OCI-M1 (cell line): ENCODE data around the gene SYT7.

Experiments
- DNase-seq: peaks from one replicate; lab custom pipeline; 2025; lab: John Stamatoyannopoulos, UW

SYT7 gene

DNA sequence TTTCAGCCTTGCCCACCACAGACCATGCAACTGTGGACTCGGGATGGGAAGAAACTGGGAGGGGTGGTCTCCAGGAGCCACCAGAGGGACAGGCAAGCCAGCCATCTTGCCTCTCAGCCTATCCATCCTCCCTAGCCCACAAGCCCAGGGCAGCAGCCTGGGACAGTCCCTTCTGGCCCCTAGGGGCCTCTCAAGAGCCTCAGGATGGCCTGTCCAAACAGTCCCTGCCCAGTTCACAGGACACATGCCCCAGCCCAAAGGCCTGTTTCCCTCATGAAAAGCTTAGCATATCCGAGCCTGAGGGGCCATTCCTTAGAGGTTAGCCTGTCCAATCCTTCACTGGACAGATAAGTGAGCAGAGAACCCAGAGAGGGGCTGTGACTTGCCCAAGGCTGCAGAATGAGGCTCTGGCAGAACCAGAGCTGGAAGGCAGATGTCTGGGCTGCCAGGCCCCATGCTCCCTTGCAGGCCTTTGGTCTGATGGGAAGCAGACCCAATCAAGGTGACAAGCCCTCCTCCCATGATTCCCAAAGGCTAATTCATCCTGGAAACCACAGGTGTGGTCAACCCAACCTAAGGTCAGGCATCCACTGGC, 44.1 kb downstream of the SYT7 start:
- DNase-seq: no peak

DNA sequence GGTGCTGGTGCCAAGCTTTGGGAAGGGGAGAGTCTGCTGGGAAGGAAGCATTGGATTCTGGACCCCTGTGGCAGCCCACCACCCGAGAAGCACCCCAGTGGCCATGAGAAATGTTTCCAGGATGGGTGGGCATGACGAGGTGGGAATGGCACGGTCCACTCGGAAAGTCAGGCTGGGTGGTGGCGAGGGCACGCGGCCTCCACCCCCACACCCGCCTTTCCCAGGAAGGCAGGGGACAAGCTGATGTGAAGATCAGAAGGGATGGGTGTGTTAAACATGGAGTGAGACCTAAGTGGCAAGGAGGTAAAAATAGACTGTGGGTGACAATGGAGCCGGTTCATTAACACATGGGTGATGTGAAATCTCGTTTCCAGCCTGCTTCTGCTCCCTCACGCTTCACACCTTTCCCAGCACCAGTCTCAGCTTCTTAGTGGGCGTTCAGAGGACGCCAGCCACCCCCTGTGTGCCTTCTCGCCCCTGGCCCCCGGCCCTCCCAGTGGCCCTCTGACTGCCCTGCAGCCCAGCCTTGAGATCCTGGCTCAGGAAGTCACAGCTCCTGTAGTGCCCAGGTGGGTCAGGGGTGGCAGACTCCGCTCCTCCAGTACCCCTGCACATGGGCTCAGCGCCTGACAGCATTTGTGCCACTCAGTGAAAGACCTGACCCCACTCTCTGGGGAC, 44.7 kb downstream of the SYT7 start:
- no peak for DNase-seq

DNA sequence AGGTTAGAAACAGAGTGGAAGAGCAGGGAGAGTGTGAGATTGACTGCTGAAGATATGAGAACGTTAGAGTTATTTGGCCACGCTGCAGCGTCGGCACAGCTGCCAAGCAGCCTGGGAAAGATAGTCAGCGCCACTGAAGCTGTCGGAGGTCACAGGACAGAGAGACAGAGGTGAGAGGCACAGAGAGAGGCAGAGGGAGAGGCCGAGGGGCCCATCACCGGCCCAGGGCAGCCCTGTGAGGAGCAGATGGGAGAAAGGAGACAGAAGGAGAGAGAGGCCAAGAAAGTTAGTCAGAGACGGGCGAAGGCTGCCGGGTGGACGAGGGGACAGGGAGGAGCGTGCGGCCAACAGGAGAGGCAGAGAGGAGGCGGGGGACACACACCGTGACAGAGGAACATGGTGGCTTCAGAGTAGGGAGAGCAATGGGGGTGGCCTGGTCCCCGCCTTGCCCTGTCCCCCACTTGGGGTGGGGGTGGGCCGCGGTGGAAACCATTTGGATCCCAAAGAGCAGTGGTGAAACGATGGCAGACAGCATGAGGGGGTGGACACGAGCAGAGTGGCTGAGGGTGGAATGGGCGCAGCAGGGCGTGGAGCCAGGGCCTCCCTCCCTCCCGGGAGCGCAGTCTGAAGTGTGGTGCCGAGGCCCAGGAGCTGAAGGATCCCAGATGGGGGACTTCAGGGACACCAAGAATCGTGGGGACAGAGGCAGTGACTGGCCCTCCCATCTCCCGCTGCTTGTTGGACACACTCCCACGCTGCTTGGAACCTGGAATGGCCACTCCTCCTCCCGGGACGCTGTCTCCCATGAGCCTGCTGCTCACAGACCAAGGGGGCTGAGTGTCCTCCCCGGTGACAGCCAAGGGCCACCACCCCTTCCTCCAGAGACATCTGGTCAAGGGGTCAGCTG, 45.7 kb downstream of the SYT7 start:
- no peak for DNase-seq

DNA sequence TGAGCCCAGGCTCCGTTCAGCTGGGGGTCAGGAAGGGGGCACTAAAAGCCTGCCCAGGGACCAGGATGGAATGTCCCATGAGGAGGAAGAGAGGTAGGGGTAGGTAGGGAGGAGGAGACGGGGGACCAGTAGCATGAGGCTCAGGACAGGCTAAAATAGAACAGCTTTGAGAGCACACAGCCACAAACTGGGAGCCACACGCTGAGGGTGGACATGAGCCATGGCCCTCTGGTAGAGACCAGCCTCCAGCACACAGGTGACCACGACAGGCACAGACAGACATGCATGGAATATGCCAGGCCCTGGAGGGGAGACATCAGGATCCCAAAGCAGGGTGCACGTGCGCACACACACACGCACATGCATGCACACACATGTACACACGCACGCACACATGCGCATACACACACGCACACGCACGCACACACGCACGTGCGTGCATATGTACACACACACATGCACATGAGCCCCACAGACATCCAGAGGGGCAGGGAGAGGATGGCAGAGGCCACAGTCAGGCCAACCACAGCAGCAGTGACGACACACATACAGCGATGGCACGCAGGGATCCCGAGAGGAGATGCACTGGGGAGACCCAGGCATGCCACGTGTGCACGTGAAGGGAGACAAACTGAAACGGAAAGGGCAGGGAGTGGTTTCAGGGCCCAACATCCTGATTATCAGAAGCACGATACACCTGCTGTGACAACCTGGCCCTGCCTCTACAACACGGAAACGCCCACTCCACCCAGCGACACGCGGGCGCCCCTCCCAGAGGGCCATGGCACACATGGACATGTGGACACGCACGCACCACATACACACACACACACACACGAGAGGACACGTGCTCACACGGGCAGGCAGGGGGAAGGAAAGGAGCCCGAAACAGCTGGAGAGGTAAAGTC, 46.6 kb downstream of the SYT7 start:
- no peak for DNase-seq

DNA sequence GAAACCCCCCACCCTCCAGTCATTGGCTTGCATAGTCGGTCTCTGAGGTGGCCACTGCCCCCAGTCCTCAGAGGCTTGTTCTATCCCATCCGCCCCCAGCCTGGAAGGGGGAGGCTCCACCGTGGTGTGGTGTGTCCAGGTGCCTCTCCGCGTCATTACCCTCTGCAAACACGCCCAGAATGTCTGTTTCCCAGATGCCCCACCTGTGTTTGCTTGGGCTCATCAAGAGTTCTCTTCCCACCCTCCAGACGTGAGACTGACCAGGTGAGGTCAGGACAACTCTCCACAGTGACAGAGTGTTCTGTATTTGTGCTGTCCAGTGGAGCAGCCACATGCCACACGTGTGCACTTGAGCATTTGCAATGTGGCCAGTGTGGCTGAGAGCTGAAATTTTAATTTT, 47.5 kb downstream of the SYT7 start:
- DNase-seq: no peak

DNA sequence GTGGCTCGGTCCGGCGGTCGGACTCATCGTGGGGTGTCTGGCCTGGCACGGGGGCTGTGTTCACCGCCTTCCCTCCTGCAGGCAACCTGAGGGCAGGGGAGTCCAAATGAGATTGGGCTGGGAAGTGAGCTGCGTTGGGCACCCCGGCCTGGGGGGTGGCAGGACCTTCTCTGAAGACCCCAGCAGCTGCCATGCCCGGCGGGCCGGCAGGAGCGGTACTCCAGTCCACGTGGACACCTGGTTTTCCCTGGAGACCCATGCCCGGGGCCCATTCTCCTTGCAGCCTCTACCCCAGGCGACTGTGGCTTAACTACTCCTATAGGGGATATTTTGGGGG, 47.9 kb downstream of the SYT7 start:
- no peak for DNase-seq

DNA sequence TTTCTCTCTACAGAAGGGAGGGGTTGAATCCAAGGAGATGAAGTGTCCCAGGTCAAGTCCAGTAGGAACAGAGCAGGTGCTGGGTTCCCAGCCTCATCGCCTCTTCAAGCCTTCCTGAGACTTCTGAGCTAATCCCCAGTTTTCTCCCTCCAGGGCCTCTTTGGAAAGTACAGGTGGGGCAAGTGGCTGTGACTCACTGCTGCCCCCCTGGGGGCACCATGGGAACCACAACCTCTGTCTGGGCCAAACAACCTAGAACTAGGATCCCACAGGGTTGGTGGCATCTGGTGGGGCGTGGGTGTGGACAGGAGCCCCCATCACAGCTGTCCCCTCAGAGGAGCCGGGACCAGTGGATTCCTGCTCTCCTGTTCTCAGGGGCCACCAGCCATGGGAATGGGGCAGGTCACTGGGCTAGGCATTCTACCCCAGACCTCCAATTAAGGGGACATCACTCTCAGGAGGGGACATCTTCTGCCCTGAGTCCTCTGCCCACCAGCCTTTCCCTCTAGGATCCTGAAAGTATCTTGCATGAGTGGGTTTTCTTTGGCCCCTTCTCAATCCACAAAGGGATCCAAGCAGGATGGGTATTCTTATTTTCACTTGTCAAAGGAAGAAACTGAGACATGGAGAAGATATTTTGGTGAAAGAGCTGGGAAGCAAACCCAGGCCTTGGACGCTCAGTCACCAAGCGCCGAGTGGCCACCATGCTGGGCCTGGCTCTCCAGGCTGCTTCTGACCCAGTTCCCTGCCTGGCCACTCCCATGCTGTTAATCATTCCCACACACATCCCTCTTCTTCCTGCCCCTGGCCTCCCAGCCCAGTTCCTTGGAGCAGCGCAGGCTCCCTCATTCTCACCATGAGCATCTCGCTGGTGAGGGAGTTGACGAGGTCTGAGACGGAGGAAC, 48.5 kb downstream of the SYT7 start:
- peak; percentile 66 for DNase-seq

DNA sequence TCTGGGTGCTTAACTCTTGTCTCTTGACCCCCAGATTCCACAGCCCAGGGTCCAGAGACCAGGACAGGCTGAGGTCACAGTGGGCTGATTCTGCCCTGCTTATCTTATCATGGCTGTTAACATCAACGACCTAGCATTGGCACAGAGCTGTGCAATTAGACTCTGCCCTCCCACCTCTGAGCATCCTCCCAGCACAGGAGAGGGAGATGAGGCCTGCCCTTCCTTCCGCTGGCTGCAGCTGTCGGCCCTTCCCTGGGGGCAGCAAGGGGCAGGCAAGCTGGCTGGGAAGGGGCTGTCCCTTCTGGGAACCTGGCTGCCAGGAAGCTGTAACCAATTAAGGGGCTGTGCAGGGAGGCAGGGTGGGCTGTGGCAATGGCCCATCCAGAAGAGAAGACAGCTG, 49.8 kb downstream of the SYT7 start:
- no peak for DNase-seq

DNA sequence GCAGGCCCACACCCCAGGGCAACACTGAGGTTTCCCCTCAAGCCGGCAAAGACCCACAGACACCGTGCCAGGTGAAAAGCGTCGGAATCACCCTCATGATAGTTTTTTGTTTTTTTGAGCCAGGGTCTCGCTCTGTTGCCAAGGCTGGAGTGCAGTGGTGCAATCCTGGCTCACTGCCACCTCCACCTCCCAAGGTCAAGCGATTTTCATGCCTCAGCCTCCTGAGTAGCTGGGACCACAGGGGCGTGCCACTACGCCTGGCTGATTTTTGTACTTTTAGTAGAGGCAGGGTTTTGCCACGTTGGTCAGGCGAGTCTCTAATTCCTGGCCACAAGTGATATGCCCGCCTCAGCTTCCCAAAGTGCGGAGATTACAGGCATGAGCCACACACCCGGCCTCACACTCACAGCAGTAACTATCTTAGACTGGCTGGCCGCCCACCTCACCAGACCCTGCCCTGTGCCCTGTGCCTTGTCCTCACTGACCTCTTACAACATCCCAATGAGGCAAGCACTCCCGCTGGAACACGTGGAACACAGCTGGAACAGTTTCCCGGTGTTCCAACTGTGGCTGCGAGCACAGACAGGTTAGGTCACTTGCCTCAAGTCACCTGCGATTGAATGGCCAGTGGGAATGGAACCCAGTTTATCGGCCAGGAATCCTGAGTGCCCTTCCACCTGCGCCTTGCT, 51.2 kb downstream of the SYT7 start:
- DNase-seq: no peak

DNA sequence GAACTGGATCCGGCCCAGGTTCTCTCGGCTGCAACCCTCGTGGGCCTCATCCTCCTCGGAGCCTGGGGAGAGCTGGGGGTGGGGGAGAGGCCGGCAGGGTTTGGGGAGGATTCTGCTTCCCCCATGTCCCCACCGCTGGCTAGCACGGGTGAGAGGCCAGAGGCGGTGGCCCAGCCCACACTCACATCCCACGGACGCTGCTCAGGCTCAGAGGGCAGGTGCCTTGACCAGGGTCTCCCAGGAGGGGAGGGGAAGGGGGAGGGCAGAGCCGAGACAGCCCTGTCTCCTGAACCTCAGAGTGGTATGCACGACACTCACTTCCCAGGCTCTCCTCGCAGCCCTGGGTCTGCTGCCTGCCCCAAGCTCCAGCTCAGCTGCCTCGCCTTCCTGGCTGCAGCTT, 52.8 kb downstream of the SYT7 start:
- no peak for DNase-seq

DNA sequence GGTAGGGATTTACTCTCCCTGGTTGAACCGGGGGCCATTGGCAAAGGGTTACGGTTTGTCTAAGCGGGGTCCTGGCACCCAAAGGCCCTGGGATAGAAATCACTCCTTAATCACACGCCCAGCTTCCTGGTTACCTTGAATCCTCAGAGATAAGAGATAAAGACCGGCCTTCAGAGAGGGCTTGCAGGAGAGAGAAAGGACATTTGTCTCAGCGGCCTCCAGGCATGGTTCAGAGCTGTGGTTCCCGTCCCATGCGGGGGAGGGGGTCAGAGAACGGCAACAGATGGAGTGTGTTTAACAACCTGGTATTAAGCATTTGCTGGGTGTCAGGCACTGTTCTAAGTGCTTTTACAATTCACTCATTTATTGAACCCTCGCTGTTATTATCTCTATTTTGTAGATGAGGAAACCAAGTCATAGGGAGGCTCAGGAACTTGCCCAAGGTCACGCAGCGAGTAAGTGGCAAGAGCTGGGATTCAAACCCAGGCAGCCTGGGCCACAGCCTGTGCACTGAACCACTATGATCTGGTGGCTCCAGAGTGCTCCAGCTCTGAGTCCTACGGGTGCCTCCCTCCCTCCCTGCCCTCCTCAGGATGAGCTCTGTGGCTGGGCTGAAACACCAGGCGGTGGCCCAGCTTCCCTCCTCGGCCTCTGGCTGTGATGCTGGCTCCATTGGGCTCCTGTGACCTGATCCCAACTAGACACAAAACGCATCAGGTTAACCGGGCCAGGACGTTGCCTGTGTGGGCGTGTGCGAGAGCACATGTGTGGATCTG, 53.7 kb downstream of the SYT7 start:
- no peak for DNase-seq

DNA sequence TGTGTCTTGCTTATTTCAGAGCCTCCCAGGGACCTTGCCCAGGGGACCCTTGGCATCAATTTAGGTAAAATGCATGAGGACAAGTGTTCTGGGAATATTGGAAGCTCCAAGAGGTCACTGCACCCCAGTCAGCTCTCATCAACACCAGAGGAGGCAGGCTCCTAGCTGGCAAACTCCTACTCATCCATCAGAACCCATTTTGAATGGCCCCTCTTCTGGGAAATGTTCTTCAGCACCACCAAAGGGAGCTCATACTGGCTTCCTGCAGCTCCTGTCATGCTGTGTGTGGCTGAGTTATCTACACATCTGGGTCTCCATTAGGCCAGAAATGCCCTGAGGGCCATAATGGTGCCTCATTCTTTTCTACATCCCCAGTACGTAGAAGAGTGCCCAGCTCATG, 54.6 kb downstream of the SYT7 start:
- DNase-seq: no peak

DNA sequence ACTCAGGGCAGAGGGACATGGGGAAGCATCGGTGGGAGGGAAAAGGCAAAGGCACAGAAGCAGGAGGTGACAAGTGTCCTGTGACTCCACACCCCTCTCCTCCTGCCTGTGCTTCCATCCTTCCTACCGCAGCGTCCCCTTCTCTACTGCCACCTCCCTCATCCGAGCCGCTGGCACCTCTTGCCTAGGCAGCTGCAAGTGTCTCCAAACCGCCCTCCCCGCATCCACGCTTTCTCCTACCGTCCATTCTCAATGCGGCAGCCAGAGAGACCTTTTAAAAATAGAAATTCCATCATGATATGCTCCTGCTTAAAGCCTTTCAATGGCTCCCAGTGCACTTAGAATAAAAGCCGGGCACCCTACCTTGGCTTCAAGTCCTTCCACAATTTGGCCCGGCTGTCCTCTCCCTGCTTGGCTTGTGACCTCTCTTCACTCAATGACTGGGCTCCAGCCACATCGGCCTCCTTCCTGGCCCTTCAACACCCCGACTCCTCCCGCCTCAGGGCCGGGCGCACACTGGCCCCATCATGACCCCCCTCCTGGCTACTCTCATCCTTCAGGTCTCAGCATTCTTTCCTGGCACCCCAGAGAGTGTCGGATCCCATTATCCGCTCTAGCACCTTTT, 55.8 kb downstream of the SYT7 start:
- no peak for DNase-seq

DNA sequence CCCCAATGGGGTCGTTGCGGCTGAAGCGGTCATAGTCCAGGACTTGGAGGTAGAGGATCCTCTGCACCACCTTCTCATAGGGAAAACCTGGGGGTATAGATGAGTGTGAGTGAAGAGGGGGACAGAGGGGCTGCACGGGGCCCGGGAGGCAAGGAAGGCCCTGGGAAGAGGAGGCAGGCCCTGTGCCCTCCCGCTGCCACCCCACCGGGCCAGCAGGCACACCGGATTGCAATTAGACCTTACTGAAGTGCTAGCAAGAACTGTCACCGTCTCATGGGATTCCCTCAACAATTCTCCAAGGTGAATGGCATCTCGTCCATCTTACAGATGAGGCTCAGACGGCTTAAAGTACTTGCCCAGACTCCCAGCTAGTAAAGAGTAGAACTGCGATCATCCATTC, 56.4 kb downstream of the SYT7 start:
- no peak for DNase-seq

DNA sequence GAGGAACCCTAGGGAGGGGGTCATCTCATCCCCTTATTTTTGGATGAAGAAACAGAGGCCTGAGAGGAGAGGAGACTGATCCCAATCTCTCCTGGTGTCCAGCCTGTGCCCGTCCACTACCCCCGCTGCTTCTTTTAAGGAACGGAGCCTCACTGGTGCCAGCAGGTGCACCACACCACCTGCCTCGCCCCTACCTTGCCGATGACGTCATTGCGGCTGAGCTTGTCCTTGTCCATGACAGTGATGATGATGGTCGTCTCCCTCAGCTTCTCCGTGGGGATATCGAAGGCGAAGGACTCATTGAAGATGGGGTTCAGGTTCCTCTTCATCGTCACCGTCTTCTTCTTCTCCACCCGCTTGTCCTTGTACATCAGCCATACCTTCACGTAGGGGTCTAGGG, 58.0 kb downstream of the SYT7 start:
- DNase-seq: no peak

DNA sequence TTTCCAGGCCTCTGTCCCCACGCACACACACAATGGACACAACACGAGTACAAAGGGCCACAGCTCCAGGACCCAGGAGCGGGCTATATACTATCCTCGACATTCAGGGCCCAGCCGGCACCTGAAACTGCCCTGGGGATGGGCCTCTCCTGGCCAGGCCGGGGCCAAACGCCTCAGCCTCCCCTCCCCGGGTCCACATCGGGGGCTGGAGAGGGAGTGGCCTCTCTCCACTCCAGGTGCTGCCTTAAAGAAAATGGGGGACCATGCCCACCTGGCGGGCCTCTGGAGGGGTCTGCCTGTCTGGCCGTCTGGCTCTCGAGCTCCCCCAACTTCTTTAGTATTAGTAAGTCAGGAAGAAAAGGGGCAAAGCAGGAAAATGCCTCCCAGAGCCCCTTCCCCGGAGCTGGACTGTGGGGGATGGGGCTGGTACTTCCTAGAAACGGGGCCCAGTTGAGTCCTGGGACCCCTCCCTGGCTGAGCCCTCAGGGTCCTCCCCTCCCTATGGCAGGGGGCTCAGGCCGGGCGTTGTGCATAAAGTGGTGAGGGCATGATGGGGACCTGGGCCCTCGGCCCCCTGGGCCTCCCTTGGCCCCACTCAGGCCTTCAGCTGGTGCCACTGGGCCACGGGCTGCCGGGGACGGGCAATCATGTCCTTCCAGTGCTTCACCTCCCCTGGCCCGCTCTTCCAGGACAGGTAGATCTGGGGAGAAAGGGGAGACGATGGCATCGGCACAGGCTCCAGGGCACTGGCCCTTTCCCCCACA, 62.7 kb downstream of the SYT7 start:
- DNase-seq: no peak

DNA sequence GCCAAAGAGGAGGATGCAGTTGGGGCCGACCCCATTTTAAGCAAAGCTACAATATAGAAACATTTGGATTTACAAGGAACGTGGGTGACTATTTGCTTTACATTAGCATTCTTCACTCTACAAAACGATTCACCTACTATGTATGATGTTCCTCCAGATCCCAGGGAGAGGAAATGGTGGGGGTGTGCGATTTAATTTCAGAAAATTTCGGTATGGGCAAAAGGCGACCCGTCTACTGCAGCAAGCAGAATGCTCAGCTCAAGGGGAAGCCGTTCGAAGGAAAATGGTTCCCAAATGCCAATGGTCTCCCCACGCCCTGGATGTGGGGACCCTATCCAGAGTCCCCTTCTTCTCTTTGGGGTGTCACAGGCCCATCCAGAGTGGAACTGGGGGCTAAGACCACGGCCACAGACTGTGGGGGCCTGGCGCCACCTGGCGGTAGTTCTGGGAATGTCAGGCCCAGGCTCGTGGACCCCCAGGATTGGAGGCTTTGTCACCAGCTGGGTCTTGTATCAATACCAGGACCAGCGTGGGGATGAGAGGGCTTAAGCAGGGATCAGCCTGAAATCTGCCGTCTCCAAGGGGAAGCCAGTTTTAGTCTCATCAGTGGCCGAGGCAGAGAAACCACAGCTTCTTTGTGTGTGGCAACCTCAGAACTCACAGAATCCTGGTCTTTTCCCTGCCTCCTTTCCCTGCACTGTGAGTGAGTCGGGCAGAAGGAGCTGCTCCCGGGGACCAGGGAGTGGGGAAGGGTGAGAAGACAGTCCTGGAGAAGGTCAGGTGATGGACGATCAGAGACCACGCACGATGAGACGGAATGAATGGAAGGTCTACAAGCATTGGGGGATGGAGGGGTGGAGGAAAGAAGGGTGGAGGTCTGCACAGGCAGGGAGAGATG, 64.0 kb downstream of the SYT7 start:
- peak; percentile 38 for DNase-seq

DNA sequence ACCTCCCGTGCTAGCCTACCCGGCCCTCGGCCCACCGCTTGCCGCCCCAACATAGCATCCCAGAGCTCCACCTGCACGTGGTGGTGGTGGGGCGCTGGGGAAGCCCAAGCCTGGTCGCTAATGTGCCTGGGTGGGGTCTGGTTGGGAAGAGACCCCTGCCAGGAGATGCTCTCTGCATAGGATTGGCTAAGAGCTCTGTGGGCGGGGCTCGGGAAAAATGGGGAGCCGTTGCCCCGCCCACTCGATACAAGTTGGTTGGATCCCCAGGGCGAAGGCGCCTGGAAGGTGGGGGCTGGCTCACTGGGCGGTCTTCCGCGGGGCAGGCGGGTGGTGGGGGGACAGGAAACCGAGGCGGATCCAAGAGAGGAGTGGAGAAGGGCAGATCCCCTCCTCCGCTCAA, 64.7 kb downstream of the SYT7 start:
- no peak for DNase-seq
